K562 (cell line): ENCODE measurements around the gene MDM4. TPM values are rescaled to one million over a fixed set of nuclear protein-coding genes. Genes with fewer than 3 reads are reported as not detected.

Experiments
- ATAC-seq: fragments of 200-7000 bp; cut with Tn5 transposase; 3 replicates; pipeline ENCODE4 v1.9.1; 2020; ENCODE audit warnings: moderate library complexity
- BruUV-seq: library from RNA; stranded (reverse); fragments of 400-500 nt; replicated peaks from 2 replicates; lab custom pipeline; 2021; lab: Mats Ljungman, UMichigan
- CTCF ChIA-PET: fragments of 300-600 bp; formaldehyde crosslinking; extraction: SDS; loops from one replicate; lab custom pipeline; 2021; ENCODE audit warnings: low intra/inter-chr PET ratio; lab: Yijun Ruan, JAX
- POLR2A ChIA-PET: fragments of 300-600, 350-650 bp; sonication (Branson Sonifier 250); formaldehyde crosslinking; extraction: SDS; loops from one replicate; lab custom pipeline; 2021; ENCODE audit warnings: antibody characterized with exemption, inconsistent platforms; lab: Yijun Ruan, JAX
- DNase-seq, 4 experiments: peaks; one replicate each; pipeline versions ENCODE4 v3.0.0 to v3.0.0-alpha.2; 2011 to 2018; ENCODE audit warnings: low spot score in 3 of 4, mixed read lengths in 3 of 4; ENCODE audit errors: extremely low read depth in 1 of 4
- FAIRE-seq: peaks from 2 replicates; lab custom pipeline; 2011; peaks lifted over from hg19 to GRCh38; lab: Jason Lieb, UNC
- H2AFZ ChIP-seq: 2 replicates; pipeline ENCODE4 v1.6.0; 2011; ENCODE audit warnings: low read depth, low read length, control low read depth, inconsistent platforms
- H3K27ac ChIP-seq: fragments of 200-600 bp; 3 replicates; pipeline ENCODE4 v1.8.0; 2011; ENCODE audit warnings: low read depth, mild to moderate bottlenecking, control low read depth, inconsistent platforms, low read length, moderate library complexity, mixed read lengths; ENCODE audit errors: extremely low read depth
- H3K27me3 ChIP-seq, 2 experiments: fragments of 300-600 bp in 1 of 2; 2 replicates in 1 of 2; 3 replicates in 1 of 2; pipeline versions ENCODE4 v1.6.0 to v1.8.0; 2011; ENCODE audit warnings: inconsistent platforms in 2 of 2, low read length in 2 of 2, mild to moderate bottlenecking in 1 of 2, mixed read lengths in 1 of 2, moderate library complexity in 1 of 2; ENCODE audit not compliant: control insufficient read depth in 2 of 2, insufficient read depth in 2 of 2
- H3K36me3 ChIP-seq: fragments of 300-600 bp; 3 replicates; pipeline ENCODE4 v1.8.0; 2011; ENCODE audit warnings: mild to moderate bottlenecking, low read length, inconsistent platforms; ENCODE audit not compliant: control insufficient read depth, insufficient read depth
- H3K4me1 ChIP-seq, 2 experiments: fragments of 200-600 bp in 1 of 2; replicated peaks in 1 of 2; 2 replicates in 1 of 2; 3 replicates in 1 of 2; pipeline versions ENCODE4 v1.5.1 to v1.8.0; 2011; ENCODE audit warnings: inconsistent platforms in 2 of 2, low read length in 2 of 2, mild to moderate bottlenecking in 1 of 2, mixed read lengths in 1 of 2, moderate library complexity in 1 of 2; ENCODE audit not compliant: control insufficient read depth in 2 of 2, insufficient read depth in 2 of 2
- H3K4me2 ChIP-seq: 2 replicates; pipeline ENCODE4 v1.6.1; 2011; ENCODE audit warnings: low read length, control low read depth, inconsistent platforms, mixed read lengths; ENCODE audit not compliant: insufficient read depth
- H3K4me3 ChIP-seq: fragments of 200-600 bp; sonication (generic), shearing (Covaris generic); 2 replicates; pipeline ENCODE4 v1.5.1; 2016; ENCODE audit warnings: control low read depth, inconsistent platforms
- H3K79me2 ChIP-seq: fragments of 200-600 bp; 3 replicates; pipeline ENCODE4 v1.8.0; 2011; ENCODE audit warnings: low read length, inconsistent platforms; ENCODE audit not compliant: control insufficient read depth, insufficient read depth
- H3K9ac ChIP-seq, 2 experiments: 2 replicates each; pipeline versions ENCODE4 v1.6.0 to v1.6.1; 2011; ENCODE audit warnings: low read depth in 2 of 2, low read length in 2 of 2, control low read depth in 1 of 2, inconsistent platforms in 1 of 2, mild to moderate bottlenecking in 1 of 2, mixed read lengths in 1 of 2; ENCODE audit not compliant: insufficient read depth in 1 of 2
- H3K9me1 ChIP-seq: one replicate; pipeline ENCODE4 v1.6.0; 2011; ENCODE audit warnings: inconsistent platforms, mild to moderate bottlenecking, low read length, moderate library complexity; ENCODE audit not compliant: control insufficient read depth, insufficient read depth
- H3K9me3 ChIP-seq: replicated peaks from 2 replicates; pipeline ENCODE4 v1.5.1; 2011; ENCODE audit warnings: low read depth, low read length, inconsistent platforms; ENCODE audit not compliant: control insufficient read depth, insufficient read depth
- H4K20me1 ChIP-seq: replicated peaks from 2 replicates; pipeline ENCODE4 v1.6.1; 2011; ENCODE audit warnings: low read length, inconsistent platforms, mixed read lengths; ENCODE audit not compliant: control insufficient read depth, insufficient read depth
- ADNP ChIP-seq: fragments of 200-800 bp; sonication (Bioruptor generic); IDR thresholded peaks from 2 replicates; pipeline ENCODE4 v1.6.1; 2016; ENCODE audit warnings: missing genetic modification characterization, missing compliant biosample characterization
- EP300 ChIP-seq: IDR thresholded peaks from 2 replicates; pipeline ENCODE4 v1.6.1; 2012; ENCODE audit warnings: low read length, improper control_type of control experiment
- EWSR1 ChIP-seq: fragments of 450-650 bp; IDR thresholded peaks from 2 replicates; pipeline ENCODE4 v1.6.1; 2018; ENCODE audit warnings: borderline replicate concordance, mild to moderate bottlenecking, low read depth, moderate library complexity; ENCODE audit not compliant: partially characterized antibody
- GTF2F1 ChIP-seq: IDR thresholded peaks from 2 replicates; pipeline ENCODE4 v1.6.1; 2011; ENCODE audit warnings: low read depth, low read length, improper control_type of control experiment
- KDM1A ChIP-seq, 2 experiments: fragments of 450-650 bp; IDR thresholded peaks; 2 replicates each; pipeline ENCODE4 v1.6.1; 2016; ENCODE audit warnings: mild to moderate bottlenecking in 2 of 2
- MAFG ChIP-seq: fragments of 450-650 bp; conservative IDR thresholded peaks from 2 replicates; pipeline ENCODE4 v1.6.1; 2016; ENCODE audit warnings: missing genetic modification characterization, missing compliant biosample characterization
- NFIX ChIP-seq: fragments of 250-450 bp; sonication (Bioruptor Pico); IDR thresholded peaks from 2 replicates; pipeline ENCODE4 v1.4.0; 2020; ENCODE audit warnings: low read depth, mild to moderate bottlenecking, moderate library complexity
- RNF2 ChIP-seq: sonication (generic); IDR thresholded peaks from 2 replicates; pipeline ENCODE4 v1.6.1; 2016
- SRSF3 ChIP-seq: fragments of 200-400 bp; formaldehyde crosslinking; IDR thresholded peaks from 2 replicates; pipeline ENCODE4 v1.6.1; 2016; ENCODE audit warnings: mild to moderate bottlenecking, low read length, moderate library complexity; ENCODE audit not compliant: insufficient read depth
- TEAD4 ChIP-seq, 2 experiments: sonication (generic) in 1 of 2; formaldehyde crosslinking in 1 of 2; IDR thresholded peaks; 2 replicates each; pipeline versions ENCODE4 v1.6.1 to v1.8.0; 2012 to 2022; ENCODE audit warnings: borderline replicate concordance in 1 of 2, inconsistent platforms in 1 of 2, low read length in 1 of 2, mild to moderate bottlenecking in 1 of 2, missing genetic modification reagents in 1 of 2
- UBTF ChIP-seq, 2 experiments: IDR thresholded peaks; 2 replicates each; pipeline ENCODE4 v1.6.1; 2012; ENCODE audit warnings: improper control_type of control experiment in 2 of 2, low read depth in 2 of 2, low read length in 2 of 2, borderline replicate concordance in 1 of 2
- YBX1 ChIP-seq: fragments of 450-650 bp; IDR thresholded peaks from 2 replicates; pipeline ENCODE4 v1.7.1; 2016; ENCODE audit warnings: mild to moderate bottlenecking
- WGBS: fragments of 100-300 bp; shearing (Covaris generic); methylation state at CpG from one replicate; pipeline ENCODE4 v1.1.6; 2016; ENCODE audit warnings: low coverage, mixed read lengths; ENCODE audit not compliant: insufficient coverage; ENCODE audit errors: missing lambda C conversion rate; 5-methylcytosine and 5-hydroxymethylcytosine counted together
- in situ Hi-C: fragments of 300-500 bp; cut with MboI; formaldehyde crosslinking; loops from 4 replicates; pipeline ENCODE4 v1.15.0; 2018; ENCODE audit warnings: inconsistent platforms, mixed read lengths
- intact Hi-C: fragments of 100-400 bp; cut with micrococcal nuclease; formaldehyde crosslinking; loops from 2 replicates; pipeline ENCODE4 v1.14.2; 2022
- polyA plus RNA-seq, 8 experiments: library from polyadenylated mRNA; depleted of rRNA in 4 of 8; stranded (reverse) in 5 of 8; unstranded in 3 of 8; fragments of >200 nt; fragmentation: Nextera tagmentation in 2 of 8; fragmentation: Illumina TruSeq in 1 of 8; extraction: Ambion mirVana in 2 of 8; extraction: Trizol in 1 of 8; gene quantifications; 2 replicates each; pipeline versions ENCODE4 v1.2.1 to v1.2.3, GENCODE V29; 2011 to 2014; ENCODE audit warnings: inconsistent platforms in 1 of 8, missing spikeins in 1 of 8
- total RNA-seq, 7 experiments: library from RNA; depleted of rRNA in 6 of 7; stranded (reverse); fragments of >200 nt in 6 of 7; fragmentation: Illumina TruSeq in 2 of 7; extraction: Trizol in 2 of 7; gene quantifications; 2 replicates each; pipeline versions ENCODE4 v1.2.1 to v1.2.3, GENCODE V29; 2011 to 2021; ENCODE audit warnings: low replicate concordance in 1 of 7
- TF ChIP-seq, protein P1 (sequence below): fragments of 450-650 bp; IDR thresholded peaks from 2 replicates; pipeline ENCODE4 v1.6.1; 2016; ENCODE audit warnings: mild to moderate bottlenecking

The MDM4 gene
- total and polyA plus RNA-seq, 9 of the 15 experiments (the other 6 are each of a cell fraction or from before 2014, with no cell fraction given): 3.3 to 61.7 (median 21.2) TPM

GRCh38 chr1:204545202-204545601 lies 29.0 kb downstream of the MDM4 start:
- BruUV-seq: no TSS peak
- FAIRE-seq: no peak
- Histone ChIP-seq H3K9ac (no peak overlapping the region), H2AFZ (no peak overlapping the region), H3K4me1 (no peaks in the 10 kb centered on the region), H3K36me3 (peaks cover 97% of the 10 kb centered on the region), H3K4me2 (no peak overlapping the region), H4K20me1 (no peaks in the 10 kb centered on the region; the same call in 1 of the 2 replicates), H3K79me2 (no peaks in the 10 kb centered on the region), H3K4me3 (no peak overlapping the region), H3K27ac (no peak overlapping the region), H3K9me1 (no peaks in the 10 kb centered on the region), H3K27me3 (no peaks in the 10 kb centered on the region), H3K9me3 (no peaks in the 10 kb centered on the region)
- ATAC-seq: no peak
- POLR2A ChIA-PET: interaction anchor here (0.6 to 2.1 kb wide), 7 partner anchors 12 to 29 kb away, joined by 3 to 9 read pairs (median 5); partner anchors contain the start of gene MDM4
- CTCF ChIA-PET: no interaction called here
- WGBS: 93% methylated on average over 2 of the region's 2 CpGs
- in situ Hi-C loops (no loop called here), intact Hi-C loops (no loop called here)
- TF ChIP-seq ADNP: no peak
- no peak for TF ChIP-seq KDM1A (IDR thresholded peaks at IDR 0.05)
- no peak for TF ChIP-seq SRSF3
- no peak for TF ChIP-seq MAFG (tag)
- TF ChIP-seq RNF2: no peak
- TF ChIP-seq YBX1: no peak
- TF ChIP-seq EWSR1: no peak
- no peak for TF ChIP-seq TEAD4 (IDR thresholded peaks at IDR 0.05; ENCODE audit: low read length)
- TF ChIP-seq TEAD4 (CRISPR knock-in tag; IDR thresholded peaks at IDR 0.05; ENCODE audit: borderline replicate concordance): no peak
- TF ChIP-seq EP300: no peak
- TF ChIP-seq UBTF (IDR thresholded peaks at IDR 0.05; ENCODE audit: borderline replicate concordance in 1 of 2, low read depth in 2 of 2, low read length in 2 of 2): no peak
- TF ChIP-seq NFIX: no peak
- no peak for TF ChIP-seq GTF2F1
- TF ChIP-seq, protein P1, sequence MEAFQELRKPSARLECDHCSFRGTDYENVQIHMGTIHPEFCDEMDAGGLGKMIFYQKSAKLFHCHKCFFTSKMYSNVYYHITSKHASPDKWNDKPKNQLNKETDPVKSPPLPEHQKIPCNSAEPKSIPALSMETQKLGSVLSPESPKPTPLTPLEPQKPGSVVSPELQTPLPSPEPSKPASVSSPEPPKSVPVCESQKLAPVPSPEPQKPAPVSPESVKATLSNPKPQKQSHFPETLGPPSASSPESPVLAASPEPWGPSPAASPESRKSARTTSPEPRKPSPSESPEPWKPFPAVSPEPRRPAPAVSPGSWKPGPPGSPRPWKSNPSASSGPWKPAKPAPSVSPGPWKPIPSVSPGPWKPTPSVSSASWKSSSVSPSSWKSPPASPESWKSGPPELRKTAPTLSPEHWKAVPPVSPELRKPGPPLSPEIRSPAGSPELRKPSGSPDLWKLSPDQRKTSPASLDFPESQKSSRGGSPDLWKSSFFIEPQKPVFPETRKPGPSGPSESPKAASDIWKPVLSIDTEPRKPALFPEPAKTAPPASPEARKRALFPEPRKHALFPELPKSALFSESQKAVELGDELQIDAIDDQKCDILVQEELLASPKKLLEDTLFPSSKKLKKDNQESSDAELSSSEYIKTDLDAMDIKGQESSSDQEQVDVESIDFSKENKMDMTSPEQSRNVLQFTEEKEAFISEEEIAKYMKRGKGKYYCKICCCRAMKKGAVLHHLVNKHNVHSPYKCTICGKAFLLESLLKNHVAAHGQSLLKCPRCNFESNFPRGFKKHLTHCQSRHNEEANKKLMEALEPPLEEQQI: no peak
- no peak for DNase-seq
